Measurements from ENCODE around the gene IGFBP7. TPM values are rescaled to one million over a fixed set of nuclear protein-coding genes. Genes with fewer than 3 reads are reported as not detected.

Gene IGFBP7
- total and polyA plus RNA-seq, 10 of the 15 experiments (the other 5 are each of a cell fraction or from before 2014, with no cell fraction given) = 0.69 to 1.9 (median 1.4) TPM; not detected in 5

GRCh38 chr4:56990109-56990905 lies 119.9 kb downstream of the IGFBP7 start:
- intact Hi-C loops (cut with micrococcal nuclease; ENCODE audit: unreplicated experiment) = no loop called here
- TF ChIP-seq BACH1 (IDR thresholded peaks at IDR 0.05; ENCODE audit: borderline replicate concordance) (no peak), MTA3 (IDR thresholded peaks at IDR 0.05; ENCODE audit: borderline replicate concordance, low read length) (no peak), NFIC (IDR thresholded peaks at IDR 0.05; ENCODE audit: low read depth, low read length) (no peak), ZNF592 (IDR thresholded peaks at IDR 0.05) (no peak), ZBED1 (IDR thresholded peaks at IDR 0.05; ENCODE audit: borderline replicate concordance) (no peak)
- BruUV-seq (replicated peaks) = no TSS peak

More at GRCh38 chr4:56990109-56990905, 119.9 kb downstream of the IGFBP7 start:
- Histone ChIP-seq H3K9ac (ENCODE audit: control insufficient read depth, insufficient read depth, low read length) (no peak overlapping the region), H3K4me2 (ENCODE audit: control insufficient read depth, insufficient read depth) (no peak overlapping the region), H3K9me3 (replicated peaks; ENCODE audit: control insufficient read depth, insufficient read depth, low read length) (no peaks in the 10 kb centered on the region), H3K79me2 (ENCODE audit: control insufficient read depth, insufficient read depth, low read length) (peaks cover 17% of the 10 kb centered on the region), H2AFZ (ENCODE audit: control insufficient read depth, low read depth, low read length) (no peak overlapping the region), H3K4me1 (ENCODE audit: control insufficient read depth, insufficient read depth, low read length) (no peaks in the 10 kb centered on the region), H3K4me3 (no peak overlapping the region), H3K36me3 (ENCODE audit: control insufficient read depth in 2 of 2, insufficient read depth in 2 of 2, low read length in 1 of 2) (peaks cover 8 to 50% of the 10 kb centered on the region in 2 experiments), H4K20me1 (ENCODE audit: control insufficient read depth, insufficient read depth) (no peaks in the 10 kb centered on the region), H3K27me3 (replicated peaks in 1 of 2; ENCODE audit: control insufficient read depth in 2 of 2, insufficient read depth in 2 of 2, low read length in 1 of 2) (no peaks in the 10 kb centered on the region), H3K27ac (ENCODE audit: control insufficient read depth, insufficient read depth) (no peak overlapping the region)
- CTCF ChIA-PET = interaction anchor here (1.1 to 1.4 kb wide), 4 partner anchors 10 to 48 kb away, joined by 3 to 7 read pairs (median 3); no protein-coding TSS in a partner anchor
- WGBS (ENCODE audit: insufficient coverage, insufficient replicate concordance, low lambda C conversion rate, missing lambda C conversion rate) = 84% methylated on average over 6 of the region's 6 CpGs
- DNase-seq (ENCODE audit: low read depth, low spot score) (no peak), FAIRE-seq (no peak), ATAC-seq (no peak)
- SMC1A ChIA-PET (ENCODE audit: uncharacterized antibody, unreplicated experiment) = interaction anchor here (0.7 to 2.0 kb wide), 6 partner anchors 8 to 173 kb away, joined by 3 to 7 read pairs (median 4); partner anchors contain the start of genes NOA1 and POLR2B
- in situ Hi-C loops (cut with MboI) = no loop called here
- POLR2A ChIA-PET = interaction anchor here (4.1 kb wide), 1 partner anchor 10 kb away, joined by 21 read pairs; the partner anchor contains the start of gene POLR2B
- RAD21 ChIA-PET (ENCODE audit: unreplicated experiment) = interaction anchor here (2.5 to 3.8 kb wide), 2 partner anchors 10 to 13 kb away, joined by 11 to 12 read pairs; partner anchors contain the start of gene NOA1

Measured in GM12878 (cell line).